NK-92 (cell line): ENCODE data around the gene ZFP69.

Experiments
- DNase-seq: peaks from one replicate; lab custom pipeline; 2025; ENCODE audit not compliant: unreplicated experiment; lab: John Stamatoyannopoulos, UW

ZFP69 gene

DNA sequence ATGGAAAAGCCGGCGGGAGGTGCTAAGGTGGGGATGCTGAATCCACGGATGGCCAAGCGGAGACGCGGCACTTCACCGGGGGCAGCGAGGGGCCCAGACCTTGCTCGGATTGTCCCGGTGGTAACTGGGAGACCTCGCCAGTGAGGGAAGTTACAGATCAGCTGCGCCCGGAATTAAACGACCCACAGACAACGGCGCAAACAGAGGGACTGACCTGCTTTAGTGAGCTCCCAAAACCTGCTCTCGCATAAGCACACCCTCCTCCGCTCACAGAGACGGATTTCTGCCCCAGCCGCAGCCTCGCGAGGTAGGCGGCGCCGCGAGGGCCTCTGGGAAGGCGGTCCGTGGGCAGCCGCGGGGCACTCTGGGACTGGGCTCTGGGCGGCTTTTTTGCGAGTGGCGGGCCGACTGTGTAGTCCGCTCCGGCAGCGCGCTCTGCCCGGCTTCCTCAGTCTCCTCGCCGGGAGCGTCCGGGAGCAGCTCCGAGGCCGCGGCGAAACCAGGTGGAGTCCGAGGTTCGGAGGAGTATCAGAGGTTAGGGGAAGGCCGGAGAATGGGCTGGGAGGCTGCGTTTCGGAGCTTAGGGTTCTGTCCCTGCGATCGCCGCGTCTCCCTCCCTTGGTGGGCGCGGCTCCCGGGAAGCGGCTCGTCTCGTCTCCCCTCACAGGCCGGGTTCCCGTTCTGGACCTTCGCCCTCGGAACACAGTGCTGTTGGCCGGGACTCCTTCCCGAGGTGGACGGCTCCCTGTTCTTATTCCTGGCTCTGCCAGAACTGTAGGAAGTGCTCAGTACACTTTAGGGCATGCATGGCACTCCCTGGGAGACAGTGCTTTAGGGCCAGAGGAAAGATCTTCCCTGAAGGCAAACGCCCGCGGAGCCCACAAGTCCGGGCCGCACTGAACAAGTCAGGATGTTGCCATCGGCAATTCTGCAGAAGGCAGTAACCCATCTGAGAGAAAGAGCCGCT, 31.6 kb downstream of the ZFP69 start, which contains the start of gene EXO5:
EXO5 (plus strand) TSS at position 393 of the 967 bp plus-strand sequence. CDS start 5,778 bp downstream, outside the sequence.
- DNase-seq, result no peak

GRCh38 chr1:40519517-40519916, 42.4 kb downstream of the ZFP69 start:
- no peak for DNase-seq

DNA sequence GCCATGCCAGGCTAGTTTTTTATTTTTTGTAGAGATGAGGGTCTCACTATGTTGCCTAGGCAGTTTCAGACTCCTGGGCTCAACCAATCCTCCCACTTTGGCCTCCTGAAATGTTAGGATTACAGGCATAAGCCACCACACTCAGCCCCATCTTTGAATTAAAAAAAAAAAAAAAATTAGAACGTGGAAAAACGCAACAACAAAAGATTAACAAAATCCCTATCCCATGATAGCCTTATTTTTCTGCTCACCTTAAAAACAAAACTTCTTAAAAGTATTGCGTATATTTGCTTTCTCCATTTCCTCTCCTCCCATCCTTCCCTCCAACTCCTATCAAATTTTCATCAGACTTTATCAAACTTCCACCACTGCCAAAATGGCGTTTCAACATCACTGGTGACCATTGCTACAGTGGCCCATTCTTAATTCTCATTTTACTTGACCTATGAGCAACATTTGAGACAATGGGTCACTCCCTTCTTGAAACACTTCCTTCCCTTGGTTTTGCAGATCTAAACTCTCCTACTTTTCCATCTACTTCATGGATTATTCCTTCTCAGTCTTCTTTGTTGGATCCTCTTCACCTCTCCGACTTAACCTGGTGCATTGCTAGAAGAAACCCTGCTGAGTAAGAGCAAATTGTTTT, 53.8 kb downstream of the ZFP69 start:
- DNase-seq, result no peak

DNA sequence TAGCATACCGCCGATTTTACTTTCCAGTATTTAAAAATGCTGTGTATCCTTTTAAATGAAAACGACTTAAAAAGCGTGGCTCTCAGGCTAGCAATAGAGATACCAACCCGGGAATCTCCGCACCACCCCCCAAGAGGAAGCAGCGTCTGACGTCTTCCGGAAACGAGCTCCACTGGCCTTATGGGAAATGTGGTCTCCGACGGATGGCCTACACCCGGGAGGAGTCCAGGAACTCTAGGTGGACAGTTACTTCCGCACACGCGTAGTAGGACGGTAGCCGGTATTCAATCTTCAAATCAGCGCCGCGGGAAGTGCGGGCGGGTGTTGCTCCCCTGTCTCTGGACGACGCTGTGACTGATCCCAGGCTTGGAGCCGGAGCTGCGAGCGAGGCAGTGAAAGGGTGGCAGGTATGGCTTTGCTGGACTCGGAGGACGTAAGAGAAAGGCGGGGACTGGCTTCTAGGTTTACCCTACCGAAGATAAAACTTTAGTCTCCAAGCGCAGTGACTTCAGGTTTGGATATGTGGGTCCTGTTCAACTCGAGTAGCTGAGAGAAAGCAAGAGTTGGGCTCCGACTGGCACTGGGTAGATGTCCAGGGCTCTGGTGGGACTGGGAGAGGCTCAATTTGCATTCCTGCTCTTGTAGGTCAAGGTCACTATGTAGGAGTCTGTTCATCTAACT, 54.4 kb downstream of the ZFP69 start, which contains the start of gene ZNF684:
ZNF684 (plus strand) TSS at position 257 of the 681 bp plus-strand sequence. CDS start 1,530 bp downstream, outside the sequence.
- DNase-seq, result peak; percentile 10

- no peak for DNase-seq
These were observed 54.9 kb downstream of the ZFP69 start for GRCh38 chr1:40532062-40532389.

DNA sequence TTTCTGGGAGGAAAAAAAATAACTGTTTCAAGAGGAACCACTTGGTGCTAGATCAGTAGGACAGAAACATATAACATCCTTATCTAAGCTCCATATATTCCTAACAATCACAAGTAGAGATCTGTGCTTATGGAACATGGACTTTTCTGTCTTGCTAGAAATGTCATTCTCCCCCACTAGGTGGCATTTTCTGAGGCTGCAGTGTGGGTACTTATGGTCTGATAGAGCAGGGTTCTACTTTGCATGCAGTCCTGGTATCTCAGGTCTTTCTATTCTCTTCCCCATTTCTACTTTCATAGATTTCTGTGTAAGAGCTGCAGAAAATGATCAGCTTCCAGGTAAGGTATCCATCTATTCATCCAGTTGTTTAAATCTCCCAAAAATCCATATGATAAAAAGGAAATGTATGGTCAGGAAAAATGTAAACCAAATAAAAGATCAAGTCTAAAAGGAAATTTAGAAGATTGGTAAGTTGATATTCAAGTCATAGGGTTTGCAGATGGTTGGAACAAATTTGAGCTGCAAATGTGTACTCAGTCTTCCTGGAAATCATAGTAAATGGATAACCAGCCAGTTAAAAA, 55.8 kb downstream of the ZFP69 start:
- no peak for DNase-seq

- DNase-seq, result no peak
These were observed 57.5 kb downstream of the ZFP69 start for GRCh38 chr1:40534589-40534988.

GRCh38 chr1:40535732-40536131, 58.6 kb downstream of the ZFP69 start:
- no peak for DNase-seq

- no peak for DNase-seq
These were observed 62.2 kb downstream of the ZFP69 start for GRCh38 chr1:40539338-40539737.
